T-cell (primary cell): ENCODE results near the gene KHDRBS2. TPM values are rescaled to one million over a fixed set of nuclear protein-coding genes. Genes with fewer than 3 reads are reported as not detected.

Source experiments
- ATAC-seq, 4 experiments: fragments of 200-7000 bp in 3 of 4; fragments of 150-1000 bp in 1 of 4; cut with Tn5 transposase; replicated peaks in 1 of 4; 1 replicate in 3 of 4; 2 replicates in 1 of 4; pipeline ENCODE4 v1.10.0; 2021; ENCODE audit warnings: moderate library complexity in 3 of 4, mild to moderate bottlenecking in 2 of 4, moderate number of reproducible peaks in 1 of 4
- CTCF ChIA-PET, 2 donors: fragments of 300-600 bp; sonication (Branson Sonifier 250); formaldehyde crosslinking; loops; one replicate each; lab custom pipeline; 2022; ENCODE audit warnings: antibody characterized with exemption in 2 of 2; lab: Charles Lee
- POLR2A ChIA-PET, 2 donors: fragments of 300-600 bp; sonication (Branson Sonifier 250); formaldehyde crosslinking; loops; one replicate each; lab custom pipeline; 2022; ENCODE audit warnings: antibody characterized with exemption in 2 of 2; lab: Charles Lee
- DNase-seq, 35 experiments: peaks; one replicate each; pipeline versions ENCODE4 v3.0.0 to v3.0.0-alpha.2; 2013 to 2023
- H3K27ac ChIP-seq: one replicate; pipeline ENCODE4 v1.5.1; 2013; ENCODE audit warnings: low read length
- H3K27me3 ChIP-seq, 2 experiments: replicated peaks in 1 of 2; 1 replicate in 1 of 2; 2 replicates in 1 of 2; pipeline versions ENCODE4 v1.6.1 to v1.7.0; 2013; ENCODE audit warnings: low read length in 1 of 2, mixed read lengths in 1 of 2; ENCODE audit not compliant: control insufficient read depth in 2 of 2, insufficient read depth in 2 of 2; ENCODE audit errors: extremely low read depth in 1 of 2
- H3K36me3 ChIP-seq, 2 donors: 1 replicate in 1 of 2; 2 replicates in 1 of 2; pipeline versions ENCODE4 v1.6.1 to v1.7.0; 2013; ENCODE audit warnings: low read length in 1 of 2; ENCODE audit not compliant: control insufficient read depth in 2 of 2, insufficient read depth in 1 of 2; ENCODE audit errors: extremely low read depth in 1 of 2
- H3K4me1 ChIP-seq, 2 experiments: 1 replicate in 1 of 2; 2 replicates in 1 of 2; pipeline versions ENCODE4 v1.6.1 to v1.7.0; 2013; ENCODE audit warnings: low read length in 2 of 2, mixed read lengths in 1 of 2; ENCODE audit not compliant: insufficient read depth in 2 of 2, control insufficient read depth in 1 of 2; ENCODE audit errors: extremely low read depth in 1 of 2
- H3K4me3 ChIP-seq, 2 donors: 1 replicate in 1 of 2; 2 replicates in 1 of 2; pipeline versions ENCODE4 v1.5.1 to v1.7.0; 2013; ENCODE audit warnings: mild to moderate bottlenecking in 2 of 2, low read length in 1 of 2, moderate library complexity in 1 of 2; ENCODE audit not compliant: control insufficient read depth in 1 of 2; ENCODE audit errors: extremely low read depth in 1 of 2
- H3K9me3 ChIP-seq: 2 replicates; pipeline ENCODE4 v1.7.0; 2013
- H3K27ac Mint-ChIP-seq, 2 donors: one replicate each; pipeline ENCODE4 v1.8.0; 2020 to 2021; ENCODE audit warnings: mild to moderate bottlenecking in 2 of 2, mixed read lengths in 2 of 2
- H3K27me3 Mint-ChIP-seq, 2 donors: one replicate each; pipeline ENCODE4 v1.8.0; 2021 to 2022; ENCODE audit warnings: mixed read lengths in 2 of 2
- H3K36me3 Mint-ChIP-seq: one replicate; pipeline ENCODE4 v1.8.0; 2021; ENCODE audit warnings: mixed read lengths
- H3K4me1 Mint-ChIP-seq, 3 donors: one replicate each; pipeline ENCODE4 v1.8.0; 2020 to 2022; ENCODE audit warnings: mixed read lengths in 3 of 3, mild to moderate bottlenecking in 1 of 3
- H3K4me3 Mint-ChIP-seq, 3 donors: one replicate each; pipeline ENCODE4 v1.8.0; 2020 to 2022; ENCODE audit warnings: mild to moderate bottlenecking in 3 of 3, mixed read lengths in 3 of 3, moderate library complexity in 3 of 3
- H3K9me3 Mint-ChIP-seq, 3 donors: one replicate each; pipeline ENCODE4 v1.8.0; 2020 to 2022; ENCODE audit warnings: mixed read lengths in 3 of 3
- WGBS: methylation state at CpG from one replicate; pipeline ENCODE4 v1.1.5; 2013; ENCODE audit warnings: missing lambda C conversion rate; ENCODE audit not compliant: insufficient coverage; 5-methylcytosine and 5-hydroxymethylcytosine counted together
- total RNA-seq, 35 experiments: library from RNA in 6 of 35; stranded (reverse) in 6 of 35; fragments of 120-200 nt in 1 of 35; gene quantifications; one replicate each; pipeline versions ENCODE4 v1.2.1 to v1.2.4 and lab custom pipeline; 2013 to 2026

KHDRBS2 gene
- total RNA-seq, 5 donors from 2014 or later (not counting 1 experiment from before 2014, with no cell fraction given) = 0.18 to 0.49 TPM; not detected in 3

DNA sequence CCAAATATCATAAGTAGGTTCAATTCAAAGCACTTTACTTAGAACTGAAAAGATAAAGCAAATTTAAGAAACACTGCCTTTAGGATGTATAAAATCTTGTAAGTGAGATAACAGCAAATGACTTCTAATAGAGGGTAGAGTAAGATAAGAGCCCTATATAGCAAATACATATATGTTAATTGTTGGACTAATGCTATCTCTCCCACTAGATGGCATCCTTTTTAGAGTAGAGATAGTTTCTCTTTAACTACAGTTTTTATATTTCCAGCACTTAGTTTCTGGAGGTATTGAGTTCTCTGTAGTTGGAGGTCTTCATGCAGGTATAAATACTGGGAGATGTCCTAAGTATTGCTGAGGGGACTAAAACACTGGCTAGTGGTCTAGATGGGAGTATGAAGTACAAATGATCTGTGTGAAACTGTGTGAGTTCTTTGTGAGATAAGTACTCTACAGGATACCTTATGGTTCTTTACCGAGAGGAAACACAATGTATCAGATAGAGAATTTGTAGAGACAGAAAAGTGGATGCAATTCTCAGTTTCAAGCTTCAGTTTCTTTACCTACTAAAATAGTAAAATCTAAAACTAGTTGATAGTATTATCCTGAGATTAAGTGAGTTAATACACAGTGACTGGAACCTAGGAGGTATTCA, 399.3 kb downstream of the KHDRBS2 start:
- Mint-ChIP-seq H3K27me3 (no peaks in the 10 kb centered on the region), H3K4me1 (no peaks in the 10 kb centered on the region), H3K36me3 (no peaks in the 10 kb centered on the region), H3K9me3 (peaks cover 15 to 22% (median 16%) of the 10 kb centered on the region in 3 donors), H3K27ac (no peak overlapping the region), H3K4me3 (no peak overlapping the region)
- no peak for ATAC-seq
- no peaks in the 10 kb centered on the region for H3K27me3 ChIP-seq
- DNase-seq = no peak
- ChIA-PET POLR2A (no interaction called here), CTCF (no interaction called here)
- no peak overlapping the region for H3K4me3 ChIP-seq
- no peaks in the 10 kb centered on the region for H3K36me3 ChIP-seq
- H3K9me3 ChIP-seq = no peaks in the 10 kb centered on the region
- H3K27ac ChIP-seq = no peak overlapping the region
- no CpG with 5 or more reads among the region's 1 CpG for WGBS
- no peaks in the 10 kb centered on the region for H3K4me1 ChIP-seq

DNA sequence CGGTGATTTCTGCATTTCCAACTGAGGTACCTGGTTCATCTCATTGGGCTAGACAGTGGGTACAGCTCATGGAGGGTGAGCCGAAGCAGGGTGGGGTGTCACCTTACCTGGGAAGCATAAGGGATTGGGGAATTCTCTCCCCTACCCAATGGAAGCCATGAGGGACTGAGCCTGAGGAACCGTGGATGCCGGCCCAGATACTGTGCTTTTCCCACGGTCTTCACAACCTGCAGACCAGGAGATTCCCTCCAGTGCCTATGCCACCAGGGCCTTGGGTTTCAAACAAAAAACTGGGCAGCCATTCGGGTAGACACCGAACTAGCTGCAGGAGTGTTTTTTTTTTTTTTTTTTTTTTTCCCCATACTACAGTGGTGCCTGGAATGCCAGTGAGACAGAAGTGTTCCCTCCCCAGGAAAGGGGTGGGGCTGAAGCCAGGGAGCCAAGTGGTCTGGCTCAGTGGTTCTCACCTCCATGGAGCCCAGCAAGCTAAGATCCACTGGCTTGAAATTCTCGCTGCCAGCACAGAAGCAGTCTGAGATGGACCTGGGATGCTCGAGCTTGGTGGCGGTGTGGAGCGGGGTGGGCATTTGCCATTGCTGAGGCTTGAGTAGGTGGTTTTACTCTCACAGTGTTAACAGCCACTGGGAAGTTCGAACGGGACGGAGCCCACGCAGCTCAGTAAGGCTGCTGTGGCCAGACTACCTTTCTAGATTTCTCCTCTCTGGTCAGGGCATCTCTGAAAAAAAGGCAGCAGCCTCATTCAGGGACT, 416.2 kb downstream of the KHDRBS2 start:
- 88% methylated on average over 10 of the region's 15 CpGs for WGBS
- DNase-seq = no peak
- Mint-ChIP-seq H3K9me3 (peaks cover 18 to 32% (median 19%) of the 10 kb centered on the region in 3 donors), H3K36me3 (no peaks in the 10 kb centered on the region), H3K27me3 (no peaks in the 10 kb centered on the region), H3K4me1 (no peaks in the 10 kb centered on the region), H3K4me3 (no peak overlapping the region), H3K27ac (no peak overlapping the region)
- Histone ChIP-seq H3K36me3 (no peaks in the 10 kb centered on the region), H3K9me3 (no peaks in the 10 kb centered on the region), H3K27ac (no peak overlapping the region), H3K4me3 (no peak overlapping the region), H3K27me3 (no peaks in the 10 kb centered on the region), H3K4me1 (no peaks in the 10 kb centered on the region)
- no peak for ATAC-seq
- CTCF ChIA-PET = no interaction called here
- POLR2A ChIA-PET = no interaction called here

DNA sequence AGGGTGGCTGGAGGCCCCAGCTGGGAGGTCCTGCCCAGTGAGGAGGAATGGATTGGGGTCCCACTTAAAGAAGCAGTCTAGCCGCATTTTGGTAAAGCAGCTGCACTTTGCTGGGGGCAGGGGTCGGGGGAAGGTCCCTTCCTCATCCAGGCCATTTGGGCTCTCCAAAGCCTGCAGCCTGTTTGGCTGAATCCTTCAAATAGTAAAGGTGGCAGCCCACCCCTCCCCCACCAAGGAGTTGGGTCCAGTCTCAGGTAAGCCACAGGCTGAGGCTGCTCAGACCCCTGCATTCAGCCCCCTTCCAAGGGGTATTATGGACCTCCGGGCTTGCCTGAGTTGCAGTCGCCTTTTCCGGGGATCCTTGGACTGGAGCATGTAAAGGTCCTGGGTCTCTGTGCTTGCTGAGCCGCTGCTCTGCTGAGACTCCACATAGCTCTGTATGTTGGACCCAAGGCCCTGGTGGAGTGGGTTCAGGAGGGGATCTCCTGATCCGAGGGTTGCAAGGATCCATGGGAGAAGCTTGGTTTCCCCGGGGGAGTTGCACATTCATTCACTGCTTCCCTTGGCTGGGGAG, 417.4 kb downstream of the KHDRBS2 start:
- H3K27ac ChIP-seq = no peak overlapping the region
- no peaks in the 10 kb centered on the region for H3K9me3 ChIP-seq
- H3K27me3 ChIP-seq = no peaks in the 10 kb centered on the region
- DNase-seq (no peak), ATAC-seq (no peak)
- no peaks in the 10 kb centered on the region for H3K4me1 ChIP-seq
- no peak overlapping the region for H3K27ac Mint-ChIP-seq
- ChIA-PET POLR2A (no interaction called here), CTCF (no interaction called here)
- WGBS = 90% methylated on average over 3 of the region's 8 CpGs
- no peak overlapping the region for H3K4me3 ChIP-seq
- no peak overlapping the region for H3K4me3 Mint-ChIP-seq
- no peaks in the 10 kb centered on the region for H3K27me3 Mint-ChIP-seq
- H3K9me3 Mint-ChIP-seq = peaks cover 19 to 40% (median 20%) of the 10 kb centered on the region in 3 donors
- H3K36me3 ChIP-seq = no peaks in the 10 kb centered on the region
- no peaks in the 10 kb centered on the region for H3K4me1 Mint-ChIP-seq
- no peaks in the 10 kb centered on the region for H3K36me3 Mint-ChIP-seq

DNA sequence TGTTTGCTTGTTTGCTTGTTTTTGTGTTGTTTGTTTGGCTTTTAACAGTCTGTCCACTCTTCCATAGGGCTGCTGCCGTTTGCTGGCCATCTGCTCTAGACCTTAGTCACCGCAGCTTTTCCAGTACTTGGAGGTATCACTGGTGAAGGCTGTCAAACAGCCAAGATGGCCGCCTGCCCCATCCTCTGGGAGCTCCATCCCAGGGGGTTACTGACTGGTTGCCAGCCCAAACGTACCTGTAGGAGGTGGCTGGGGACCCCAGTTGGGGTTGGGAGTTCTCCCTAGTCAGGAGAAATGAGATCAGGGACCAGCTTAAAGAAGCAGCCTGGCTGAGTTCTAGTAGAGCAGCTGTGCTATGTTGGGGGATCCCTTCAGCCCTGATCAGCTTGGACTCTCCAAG, 418.4 kb downstream of the KHDRBS2 start:
- H3K27ac Mint-ChIP-seq = no peak overlapping the region
- H3K4me1 Mint-ChIP-seq = no peaks in the 10 kb centered on the region
- ATAC-seq = no peak
- no peak overlapping the region for H3K27ac ChIP-seq
- peaks cover 24 to 50% (median 26%) of the 10 kb centered on the region in 3 donors for H3K9me3 Mint-ChIP-seq
- ChIA-PET CTCF (no interaction called here), POLR2A (no interaction called here)
- H3K36me3 ChIP-seq = no peaks in the 10 kb centered on the region
- H3K9me3 ChIP-seq = no peaks in the 10 kb centered on the region
- no peaks in the 10 kb centered on the region for H3K27me3 Mint-ChIP-seq
- 100% methylated on average over 2 of the region's 4 CpGs for WGBS
- H3K4me3 ChIP-seq = no peak overlapping the region
- no peak for DNase-seq
- no peaks in the 10 kb centered on the region for H3K36me3 Mint-ChIP-seq
- H3K27me3 ChIP-seq = no peaks in the 10 kb centered on the region
- no peak overlapping the region for H3K4me3 Mint-ChIP-seq
- no peaks in the 10 kb centered on the region for H3K4me1 ChIP-seq

DNA sequence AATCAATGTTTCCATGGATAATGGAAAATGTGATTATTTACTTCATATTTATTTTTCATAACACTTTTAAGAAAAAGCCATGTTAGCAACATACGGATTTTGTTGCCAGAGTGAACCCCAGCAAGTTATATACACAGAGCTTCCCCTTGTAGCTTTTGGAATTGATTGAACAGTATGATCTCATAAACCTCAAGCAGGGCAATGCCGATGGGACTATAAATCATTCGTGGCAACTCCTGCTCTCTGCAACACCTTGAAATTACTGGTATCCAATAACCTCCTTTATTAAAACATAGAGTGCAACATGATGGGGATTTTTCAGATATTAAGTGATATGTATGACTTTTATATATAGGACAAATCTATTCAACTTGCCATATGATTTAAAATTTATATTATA, 428.5 kb downstream of the KHDRBS2 start:
- Histone ChIP-seq H3K4me3 (no peak overlapping the region), H3K9me3 (no peaks in the 10 kb centered on the region), H3K27me3 (no peaks in the 10 kb centered on the region), H3K27ac (no peak overlapping the region), H3K4me1 (no peaks in the 10 kb centered on the region), H3K36me3 (no peaks in the 10 kb centered on the region)
- Mint-ChIP-seq H3K27ac (no peak overlapping the region), H3K27me3 (no peaks in the 10 kb centered on the region), H3K36me3 (no peaks in the 10 kb centered on the region), H3K4me1 (no peaks in the 10 kb centered on the region), H3K9me3 (peaks cover 14 to 30% (median 22%) of the 10 kb centered on the region in 3 donors), H3K4me3 (no peak overlapping the region)
- WGBS = 83% methylated on average over 1 of the region's 3 CpGs
- CTCF ChIA-PET = no interaction called here
- DNase-seq (no peak), ATAC-seq (no peak)
- POLR2A ChIA-PET = no interaction called here

DNA sequence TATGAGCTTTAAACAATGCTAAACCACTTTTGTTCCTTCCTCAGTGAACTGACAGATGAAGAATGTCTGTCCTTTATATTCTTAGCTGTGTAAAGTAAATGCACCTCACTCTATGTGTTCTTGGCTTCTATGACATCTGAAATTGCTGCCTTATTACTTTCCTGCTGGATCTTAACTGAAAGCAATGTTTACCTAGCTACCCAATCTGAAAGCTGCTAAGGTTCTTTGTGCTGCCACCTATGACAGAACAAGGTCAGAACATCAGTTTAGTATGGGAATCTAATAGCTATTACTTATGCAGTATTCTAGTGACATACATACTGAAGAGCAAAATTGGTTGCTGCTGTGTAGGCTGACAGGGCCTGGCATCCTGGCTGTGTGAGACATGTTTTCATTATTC, 444.1 kb downstream of the KHDRBS2 start:
- Histone ChIP-seq H3K4me1 (no peaks in the 10 kb centered on the region), H3K27ac (no peak overlapping the region), H3K4me3 (no peak overlapping the region), H3K9me3 (no peaks in the 10 kb centered on the region), H3K36me3 (no peaks in the 10 kb centered on the region), H3K27me3 (no peaks in the 10 kb centered on the region)
- H3K4me1 Mint-ChIP-seq = no peaks in the 10 kb centered on the region
- H3K27me3 Mint-ChIP-seq = no peaks in the 10 kb centered on the region
- DNase-seq = no peak
- H3K27ac Mint-ChIP-seq = no peak overlapping the region
- H3K9me3 Mint-ChIP-seq = peaks cover 10 to 22% (median 11%) of the 10 kb centered on the region in 3 donors
- no peaks in the 10 kb centered on the region for H3K36me3 Mint-ChIP-seq
- no peak for ATAC-seq
- POLR2A ChIA-PET = no interaction called here
- H3K4me3 Mint-ChIP-seq = no peak overlapping the region
- CTCF ChIA-PET = no interaction called here
